ENCODE results near the gene IL1RL1.

- TF ChIP-seq POLR2AphosphoS5 (IDR thresholded peaks at IDR 0.05; ENCODE audit: borderline replicate concordance, low read depth, low read length) = no peak
- TF ChIP-seq EZH2 (IDR thresholded peaks at IDR 0.05) = no peak
- no peak for TF ChIP-seq FOXP2 (optimal IDR thresholded peaks at IDR 0.05; ENCODE audit: control extremely low read depth, extremely low read length, insufficient read depth)
These were observed 32.0 kb upstream of the IL1RL1 start for GRCh38 chr2:102279391-102279735.
